DOHH2 (cell line): Measurements from ENCODE around the gene ALB.

Experiments
- H3F3A ChIP-seq: fragments of 200-600 bp; sonication (generic), shearing (Covaris generic); 2 replicates; pipeline ENCODE4 v1.6.0; 2016; ENCODE audit warnings: antibody characterized with exemption, mild to moderate bottlenecking; ENCODE audit not compliant: control insufficient read depth, insufficient read depth
- H3K27ac ChIP-seq: fragments of 200-600 bp; sonication (generic); 2 replicates; pipeline ENCODE4 v1.5.1; 2014; ENCODE audit warnings: low read depth, mild to moderate bottlenecking, low read length, moderate library complexity
- H3K27me3 ChIP-seq: fragments of 200-600 bp; sonication (generic); 2 replicates; pipeline ENCODE4 v1.6.1; 2014; ENCODE audit warnings: mild to moderate bottlenecking, low read length, mixed read lengths; ENCODE audit not compliant: control insufficient read depth
- H3K36me3 ChIP-seq: fragments of 200-600 bp; sonication (generic); 2 replicates; pipeline ENCODE4 v1.6.1; 2014; ENCODE audit warnings: mild to moderate bottlenecking, low read length, moderate library complexity, mixed read lengths; ENCODE audit not compliant: control insufficient read depth
- H3K4me1 ChIP-seq: fragments of 200-600 bp; sonication (generic); 2 replicates; pipeline ENCODE4 v1.6.1; 2014; ENCODE audit warnings: mild to moderate bottlenecking, low read length, mixed read lengths; ENCODE audit not compliant: control insufficient read depth
- H3K4me2 ChIP-seq: fragments of 200-600 bp; sonication (generic); 2 replicates; pipeline ENCODE4 v1.6.0; 2014; ENCODE audit warnings: mild to moderate bottlenecking, low read length, moderate library complexity
- H3K4me3 ChIP-seq: fragments of 200-600 bp; sonication (generic); 2 replicates; pipeline ENCODE4 v1.5.1; 2014; ENCODE audit warnings: mild to moderate bottlenecking, low read length, mixed read lengths
- H3K79me2 ChIP-seq: fragments of 200-600 bp; sonication (generic); 2 replicates; pipeline ENCODE4 v1.6.1; 2014; ENCODE audit warnings: mild to moderate bottlenecking, low read length, mixed read lengths; ENCODE audit not compliant: control insufficient read depth
- H3K9me2 ChIP-seq: fragments of 200-600 bp; sonication (generic); replicated peaks from 2 replicates; pipeline ENCODE4 v1.6.1; 2014; ENCODE audit warnings: mild to moderate bottlenecking, low read length, mixed read lengths; ENCODE audit not compliant: control insufficient read depth
- H3K9me3 ChIP-seq: fragments of 200-600 bp; sonication (generic); 2 replicates; pipeline ENCODE4 v1.6.1; 2014; ENCODE audit warnings: antibody characterized with exemption, low read length, mixed read lengths; ENCODE audit not compliant: control insufficient read depth, insufficient read depth
- H4K20me1 ChIP-seq: fragments of 200-600 bp; sonication (generic); 2 replicates; pipeline ENCODE4 v1.6.0; 2014; ENCODE audit warnings: low read depth, mild to moderate bottlenecking, antibody characterized with exemption, low read length, moderate library complexity; ENCODE audit not compliant: control insufficient read depth, insufficient read depth
- EZH2phosphoT487 ChIP-seq: fragments of 200-600 bp; sonication (generic); IDR thresholded peaks from 2 replicates; pipeline ENCODE4 v1.6.1; 2017; ENCODE audit warnings: borderline replicate concordance, mild to moderate bottlenecking, antibody characterized with exemption, low read length, moderate library complexity, mixed read lengths
- TF ChIP-seq, protein P1 (sequence below): fragments of 200-600 bp; sonication (generic); IDR thresholded peaks from one replicate; pipeline ENCODE4 v1.5.1; 2014; ENCODE audit warnings: antibody characterized with exemption, mild to moderate bottlenecking, low read depth, low read length; ENCODE audit not compliant: poor library complexity, severe bottlenecking

The ALB gene

DNA sequence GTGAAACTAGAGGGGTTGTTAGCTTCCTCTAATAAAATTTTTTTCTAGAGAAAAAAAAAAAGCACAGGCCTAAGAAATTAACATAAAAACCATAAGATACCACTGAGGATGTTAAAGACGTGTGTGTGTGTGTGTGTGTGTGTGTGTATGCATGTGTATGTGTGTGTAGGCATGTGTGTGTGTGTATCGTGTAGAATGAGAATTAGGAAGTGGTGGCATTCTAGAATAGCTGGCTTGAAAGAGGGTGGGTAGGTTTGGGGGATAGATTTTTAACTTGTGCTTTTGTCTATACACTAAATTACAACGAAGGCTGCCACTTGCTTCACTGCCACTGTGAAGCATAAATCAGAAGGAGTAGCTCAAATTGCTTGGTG, 54.9 kb downstream of the ALB start:
- Histone ChIP-seq H3K9me2 (no peaks in the 10 kb centered on the region), H4K20me1 (no peaks in the 10 kb centered on the region), H3K4me1 (no peaks in the 10 kb centered on the region), H3K4me2 (no peak overlapping the region), H3K79me2 (no peaks in the 10 kb centered on the region), H3K4me3 (no peak overlapping the region), H3F3A (no peaks in the 10 kb centered on the region), H3K27me3 (no peaks in the 10 kb centered on the region), H3K27ac (no peak overlapping the region), H3K9me3 (peaks cover 5% of the 10 kb centered on the region; the same call in 1 of the 2 replicates), H3K36me3 (no peaks in the 10 kb centered on the region)
- no peak for TF ChIP-seq EZH2phosphoT487
- TF ChIP-seq, protein P1, sequence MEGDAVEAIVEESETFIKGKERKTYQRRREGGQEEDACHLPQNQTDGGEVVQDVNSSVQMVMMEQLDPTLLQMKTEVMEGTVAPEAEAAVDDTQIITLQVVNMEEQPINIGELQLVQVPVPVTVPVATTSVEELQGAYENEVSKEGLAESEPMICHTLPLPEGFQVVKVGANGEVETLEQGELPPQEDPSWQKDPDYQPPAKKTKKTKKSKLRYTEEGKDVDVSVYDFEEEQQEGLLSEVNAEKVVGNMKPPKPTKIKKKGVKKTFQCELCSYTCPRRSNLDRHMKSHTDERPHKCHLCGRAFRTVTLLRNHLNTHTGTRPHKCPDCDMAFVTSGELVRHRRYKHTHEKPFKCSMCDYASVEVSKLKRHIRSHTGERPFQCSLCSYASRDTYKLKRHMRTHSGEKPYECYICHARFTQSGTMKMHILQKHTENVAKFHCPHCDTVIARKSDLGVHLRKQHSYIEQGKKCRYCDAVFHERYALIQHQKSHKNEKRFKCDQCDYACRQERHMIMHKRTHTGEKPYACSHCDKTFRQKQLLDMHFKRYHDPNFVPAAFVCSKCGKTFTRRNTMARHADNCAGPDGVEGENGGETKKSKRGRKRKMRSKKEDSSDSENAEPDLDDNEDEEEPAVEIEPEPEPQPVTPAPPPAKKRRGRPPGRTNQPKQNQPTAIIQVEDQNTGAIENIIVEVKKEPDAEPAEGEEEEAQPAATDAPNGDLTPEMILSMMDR: no peak

DNA sequence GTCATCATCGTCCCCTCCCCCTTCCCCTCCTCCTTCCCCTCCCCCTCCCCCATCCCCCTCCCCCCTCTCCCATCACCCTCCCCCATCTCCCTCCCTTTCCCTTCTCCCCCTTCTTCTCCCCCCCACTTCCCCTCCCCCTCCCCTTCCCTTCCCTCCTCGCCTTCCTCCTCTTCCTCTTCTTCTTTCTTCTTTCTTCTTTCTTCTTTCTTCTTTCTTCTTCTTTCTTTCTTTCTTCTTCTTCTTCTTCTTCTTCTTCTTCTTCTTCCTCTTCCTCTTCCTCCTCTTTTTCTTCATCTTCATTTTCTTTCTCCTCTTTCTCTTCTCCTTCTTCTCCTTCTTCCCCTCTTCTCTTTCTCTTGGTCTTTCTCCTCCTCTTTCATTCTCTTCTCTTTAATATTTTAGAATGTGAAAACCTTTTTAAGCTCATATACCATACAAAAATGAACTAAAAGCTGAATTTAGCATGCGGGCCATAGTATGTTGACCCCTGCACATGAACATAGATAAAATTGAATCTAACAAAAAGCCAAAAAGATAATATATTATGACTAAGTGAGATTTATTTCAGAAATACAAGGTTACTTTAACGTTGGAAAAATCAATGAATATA, 56.9 kb downstream of the ALB start:
- Histone ChIP-seq H3K79me2 (no peaks in the 10 kb centered on the region), H3K4me3 (no peak overlapping the region), H3K9me3 (peaks cover 5% of the 10 kb centered on the region; the same call in 1 of the 2 replicates), H3K9me2 (no peaks in the 10 kb centered on the region), H3K36me3 (no peaks in the 10 kb centered on the region), H3K27ac (no peak overlapping the region), H3K4me1 (no peaks in the 10 kb centered on the region), H3F3A (no peaks in the 10 kb centered on the region), H3K4me2 (no peak overlapping the region), H3K27me3 (no peaks in the 10 kb centered on the region), H4K20me1 (no peaks in the 10 kb centered on the region)
- no peak for TF ChIP-seq EZH2phosphoT487
- TF ChIP-seq, protein P1: no peak

DNA sequence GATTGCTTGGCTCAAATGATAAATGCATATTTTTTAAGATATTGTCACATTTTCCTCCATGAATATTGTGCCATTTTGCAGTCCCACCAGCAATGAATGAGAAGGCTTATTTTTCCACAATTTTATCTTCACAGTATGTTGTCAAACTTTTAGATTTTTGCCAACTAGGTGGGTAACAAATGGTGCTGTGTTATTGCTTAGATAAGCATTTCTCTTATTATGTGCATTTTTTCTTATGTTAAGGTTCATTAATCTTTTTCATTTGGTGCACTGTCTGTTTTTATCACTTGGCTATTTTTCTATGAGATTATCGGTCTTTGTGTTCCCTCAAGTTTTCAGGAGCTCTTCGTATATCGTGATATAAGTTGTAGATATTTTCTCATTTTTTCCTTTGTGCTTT, 64.1 kb downstream of the ALB start:
- Histone ChIP-seq H4K20me1 (no peaks in the 10 kb centered on the region), H3K27ac (no peak overlapping the region), H3K27me3 (no peaks in the 10 kb centered on the region), H3K79me2 (no peaks in the 10 kb centered on the region), H3F3A (no peaks in the 10 kb centered on the region), H3K9me3 (peaks cover 5% of the 10 kb centered on the region; the same call in 1 of the 2 replicates), H3K4me3 (no peak overlapping the region), H3K4me1 (no peaks in the 10 kb centered on the region), H3K36me3 (no peaks in the 10 kb centered on the region), H3K9me2 (no peaks in the 10 kb centered on the region), H3K4me2 (no peak overlapping the region)
- TF ChIP-seq EZH2phosphoT487: no peak
- TF ChIP-seq, protein P1: no peak
